Measurements from ENCODE around the gene VPS16.

The VPS16 gene

DNA sequence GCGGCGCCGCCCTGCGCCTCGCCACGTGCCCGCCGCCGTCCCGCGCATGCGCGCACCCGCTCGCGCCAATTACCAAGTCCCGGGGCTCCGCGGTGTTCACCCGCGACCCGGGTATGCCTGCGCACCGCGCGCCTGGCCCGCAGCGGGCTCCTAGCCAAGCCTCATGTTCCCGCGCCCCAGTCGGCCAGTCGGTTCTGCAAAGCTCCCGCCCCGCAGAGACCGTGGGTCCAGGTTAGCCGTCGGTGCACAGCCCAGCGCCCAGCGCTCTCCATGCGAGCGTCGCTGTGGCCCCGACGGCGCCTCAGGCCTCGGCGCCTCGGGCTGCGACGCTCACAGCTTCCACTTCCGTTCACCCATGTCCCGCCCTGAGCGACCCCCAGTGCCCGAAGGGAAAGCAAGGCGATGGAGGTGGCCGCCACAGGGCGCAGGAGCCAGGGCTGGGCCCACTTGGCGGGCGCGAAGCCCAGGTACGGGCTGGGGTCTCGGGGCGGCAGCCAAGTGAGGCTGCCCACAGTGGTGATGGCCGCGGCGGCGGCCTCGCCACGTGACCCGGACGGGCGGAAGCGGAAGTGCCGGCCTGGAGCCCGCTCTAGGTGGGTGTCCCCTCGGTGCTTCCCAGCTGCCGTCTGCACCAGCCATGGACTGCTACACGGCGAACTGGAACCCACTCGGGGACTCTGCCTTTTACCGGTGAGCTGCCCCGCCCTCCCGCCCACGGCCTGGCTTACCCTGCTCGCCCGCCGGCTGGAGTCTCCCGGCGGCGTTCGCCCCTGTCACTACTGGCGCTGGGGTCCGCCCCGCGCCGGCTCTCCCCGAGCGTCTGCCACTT lies at the start of gene VPS16, which contains the start of gene PCED1A:
Gene VPS16 (plus strand): TSS at position 608 of the 829 bp plus-strand sequence. CDS start 30 bp downstream, at position 638.
Gene PCED1A (minus strand): TSS at position 518 of the 829 bp plus-strand sequence. CDS start 743 bp downstream, outside the sequence.
- DNase-seq, result no peak

DNA sequence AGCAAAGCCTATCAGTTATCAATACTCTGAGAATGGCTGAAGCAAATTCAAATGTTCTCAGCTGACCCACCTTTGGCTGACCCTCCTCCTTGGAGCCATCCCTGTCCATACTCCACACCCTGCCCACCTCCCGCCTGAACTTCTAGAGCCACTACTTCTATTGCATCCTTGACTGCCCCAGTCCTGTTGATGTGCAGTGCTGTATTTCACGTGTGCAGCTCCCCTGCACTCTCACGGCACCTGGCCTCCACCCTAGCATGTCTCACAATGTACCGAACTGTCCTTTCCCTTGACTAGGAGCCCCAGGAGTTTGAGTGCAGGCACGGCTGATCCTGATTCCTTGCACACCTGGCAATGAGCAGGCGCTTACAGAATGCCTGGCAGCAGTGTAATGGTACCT lies 47.1 kb upstream of the VPS16 start:
- DNase-seq, result no peak

GRCh38 chr20:2794202-2794748 lies 46.3 kb upstream of the VPS16 start:
- no peak for DNase-seq

DNA sequence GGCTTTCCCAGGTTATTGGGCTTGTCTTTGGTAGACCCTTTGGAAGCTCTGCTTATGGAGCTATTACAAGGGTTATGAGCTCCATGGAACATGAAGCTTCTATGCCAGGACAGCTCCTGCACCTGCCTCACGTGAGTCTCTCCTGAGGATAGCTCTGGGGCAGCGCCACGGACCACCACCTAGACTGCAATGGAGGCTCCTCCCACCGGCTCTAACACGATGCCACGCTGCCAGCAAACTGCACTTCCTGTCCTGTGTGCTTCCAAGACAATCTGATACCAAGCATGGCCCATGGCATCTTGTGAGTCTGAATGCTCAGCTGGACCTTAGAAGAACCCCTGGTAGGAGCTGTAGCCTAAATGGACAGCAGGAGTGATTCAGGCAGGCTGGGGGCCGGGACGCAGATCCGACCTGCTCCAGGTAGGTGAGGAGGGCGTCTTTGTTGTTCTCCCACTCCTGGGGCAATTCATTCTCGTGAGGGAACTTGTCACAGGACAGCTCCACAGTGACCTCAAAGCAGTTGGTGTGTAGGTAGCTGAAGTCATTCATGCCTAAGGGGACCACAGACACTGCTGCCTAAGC lies 45.6 kb upstream of the VPS16 start:
- no peak for DNase-seq

DNA sequence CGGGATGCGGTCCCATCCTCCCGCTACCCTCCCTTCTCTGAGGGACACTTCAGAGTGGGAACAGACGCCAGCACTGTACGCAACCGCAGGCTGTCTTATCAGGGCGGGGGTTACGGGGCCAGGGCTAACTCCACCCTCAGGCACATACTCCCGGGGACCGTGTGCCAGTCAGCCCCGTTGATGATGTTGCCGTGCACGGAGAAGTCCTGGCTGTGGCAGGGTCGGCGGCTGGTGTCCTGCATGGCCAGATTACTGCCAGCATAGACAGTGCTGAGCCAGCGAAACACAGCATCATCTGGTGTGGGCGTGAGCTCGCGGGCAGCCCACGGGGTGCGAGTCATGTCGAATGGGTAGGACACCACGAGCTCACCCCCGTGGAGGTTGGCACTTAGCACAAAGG lies 45.1 kb upstream of the VPS16 start:
- no peak for DNase-seq

GRCh38 chr20:2796011-2796660 lies 44.4 kb upstream of the VPS16 start:
- DNase-seq, result no peak

- DNase-seq, result no peak
These were observed 43.2 kb upstream of the VPS16 start for GRCh38 chr20:2797136-2797983.

DNA sequence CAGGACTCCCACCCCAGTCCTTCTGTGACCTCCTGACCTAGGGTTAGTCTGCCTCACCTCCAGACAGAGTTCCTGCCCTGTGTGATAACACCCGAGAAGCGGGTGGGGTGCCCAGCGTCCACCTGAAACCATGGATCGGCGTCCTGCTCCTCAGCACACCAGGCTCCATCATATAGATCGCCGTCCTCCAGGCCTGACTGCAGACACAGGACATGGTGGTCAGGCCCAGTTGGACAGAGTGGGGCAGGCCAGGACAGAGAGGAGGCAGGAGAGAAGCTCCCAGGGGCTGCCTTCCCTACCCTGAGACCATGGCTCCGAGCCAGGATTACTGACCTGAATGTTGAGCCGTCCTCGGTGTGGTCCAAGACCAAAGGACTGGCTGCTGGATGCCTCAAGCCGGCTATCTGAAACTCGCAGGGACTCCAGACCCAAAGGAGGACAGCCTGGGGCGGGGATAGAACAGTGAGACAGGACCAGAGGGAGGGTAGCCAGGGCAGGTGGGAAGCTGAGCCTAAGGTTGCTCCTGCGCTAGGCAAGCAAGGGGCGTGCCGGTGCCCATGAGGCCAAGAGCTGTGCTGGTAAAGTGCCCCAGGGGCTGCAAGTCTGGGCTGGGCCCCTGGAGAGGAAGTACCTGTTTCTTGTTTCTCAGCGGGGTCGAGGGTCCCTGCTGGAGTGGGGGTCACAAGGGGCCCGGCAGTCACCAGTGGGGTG lies 42.3 kb upstream of the VPS16 start:
- DNase-seq, result no peak

DNA sequence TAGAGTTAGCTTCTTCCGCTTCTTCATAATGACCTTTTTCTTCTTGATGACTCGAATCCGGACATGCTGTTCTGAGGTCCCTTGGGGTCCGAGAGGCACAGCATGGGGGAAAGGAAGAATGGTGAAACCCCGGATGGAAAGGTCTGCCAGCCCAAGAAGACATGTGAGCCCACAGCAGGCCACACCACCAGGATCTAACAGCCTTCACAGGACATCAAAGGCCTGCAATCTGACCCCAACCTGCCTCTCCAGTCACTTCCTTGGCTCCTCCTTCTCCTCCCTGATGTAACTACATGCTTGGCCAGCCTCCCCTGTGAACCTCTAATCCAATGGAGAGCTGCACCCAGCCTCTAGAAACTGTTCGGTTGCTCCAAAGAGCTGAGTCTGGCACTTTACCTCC lies 41.7 kb upstream of the VPS16 start:
- no peak for DNase-seq

DNA sequence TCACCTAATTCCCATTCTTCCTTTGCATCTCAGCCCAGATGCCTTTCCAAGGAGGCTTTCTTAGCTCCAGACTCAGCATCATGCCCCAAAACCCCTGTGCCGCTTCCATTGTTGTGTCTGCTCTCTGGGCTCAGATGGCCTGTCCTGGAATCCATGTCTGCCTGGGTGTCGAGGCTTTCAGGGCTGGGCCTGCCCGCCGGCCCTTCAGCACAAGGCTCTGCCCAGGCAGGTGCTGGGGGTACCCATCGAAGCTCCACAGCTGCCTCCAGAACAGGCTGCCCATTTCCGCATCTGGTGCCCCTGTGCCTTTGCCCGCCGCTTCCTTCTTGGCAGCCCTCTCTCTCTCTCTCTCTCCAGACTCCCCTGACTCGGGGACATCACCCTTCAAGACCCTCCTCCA lies 41.3 kb upstream of the VPS16 start:
- no peak for DNase-seq

- no peak for DNase-seq
These were observed 40.6 kb upstream of the VPS16 start for GRCh38 chr20:2799688-2800520.

GRCh38 chr20:2800521-2801285 lies 39.8 kb upstream of the VPS16 start, which contains the start of gene CPXM1:
CPXM1 (minus strand) TSS chr20:2800627; CDS start chr20:2800572, 55 bp downstream.
- DNase-seq, result no peak

DNA sequence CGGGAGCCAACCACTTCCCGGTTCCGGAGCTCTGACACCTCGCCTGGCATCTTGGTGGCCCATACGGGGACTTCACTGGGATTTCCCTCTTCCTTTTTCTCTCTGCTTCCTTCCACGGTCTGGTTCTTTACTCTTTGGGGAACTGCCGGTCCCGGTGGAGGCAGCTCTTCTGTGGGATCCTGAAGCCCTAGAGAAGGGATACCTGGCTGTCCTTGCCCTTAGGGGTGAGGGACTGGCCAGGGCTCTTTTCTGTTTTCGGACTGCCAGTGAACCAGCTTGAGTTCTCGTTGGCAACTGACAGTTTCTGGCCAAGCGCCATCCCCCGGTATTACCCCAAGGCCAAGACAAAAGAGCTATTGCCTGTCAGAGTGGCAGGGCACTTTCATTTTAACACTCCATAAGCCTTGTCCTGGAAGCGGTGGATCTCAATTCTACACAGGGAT lies 39.2 kb upstream of the VPS16 start:
- no peak for DNase-seq

DNA sequence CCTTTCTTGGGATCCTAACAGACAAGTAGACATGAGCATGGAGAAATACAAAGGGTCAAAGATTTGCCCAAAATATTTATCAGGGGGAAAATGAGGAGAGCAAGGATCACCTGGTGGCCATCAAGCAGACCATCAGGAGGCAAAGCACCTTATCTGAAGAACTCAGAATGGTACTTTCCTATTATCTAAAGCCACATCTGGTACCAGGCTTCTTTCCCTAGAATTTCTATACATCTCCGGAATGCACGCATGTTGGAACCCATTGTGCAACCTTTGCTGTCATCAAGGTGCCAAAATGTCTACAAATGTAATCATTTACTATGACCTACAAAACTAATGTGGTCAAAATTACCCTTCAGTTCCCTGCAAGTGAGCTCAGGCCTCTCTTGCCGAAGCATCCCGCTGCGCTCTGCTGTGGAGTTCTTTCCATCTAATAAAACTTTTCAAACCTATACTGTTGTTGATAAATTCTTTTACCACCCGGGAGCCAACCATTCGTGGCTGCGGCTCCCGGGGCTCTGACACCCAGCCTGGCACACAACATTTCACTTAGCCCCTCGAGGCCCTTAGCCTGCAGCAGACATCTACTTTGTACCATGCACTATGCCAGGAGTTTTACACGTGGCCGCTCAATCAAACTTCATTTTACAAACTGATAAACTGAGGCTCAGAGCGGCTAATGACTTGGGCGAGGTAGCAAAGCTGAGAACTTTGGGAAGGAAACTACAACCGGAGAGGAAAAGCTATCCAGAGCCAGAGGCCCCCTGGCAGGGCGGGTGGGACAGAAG lies 36.3 kb upstream of the VPS16 start:
- DNase-seq, result no peak

GRCh38 chr20:2804852-2805688 lies 35.5 kb upstream of the VPS16 start:
- DNase-seq, result no peak

DNA sequence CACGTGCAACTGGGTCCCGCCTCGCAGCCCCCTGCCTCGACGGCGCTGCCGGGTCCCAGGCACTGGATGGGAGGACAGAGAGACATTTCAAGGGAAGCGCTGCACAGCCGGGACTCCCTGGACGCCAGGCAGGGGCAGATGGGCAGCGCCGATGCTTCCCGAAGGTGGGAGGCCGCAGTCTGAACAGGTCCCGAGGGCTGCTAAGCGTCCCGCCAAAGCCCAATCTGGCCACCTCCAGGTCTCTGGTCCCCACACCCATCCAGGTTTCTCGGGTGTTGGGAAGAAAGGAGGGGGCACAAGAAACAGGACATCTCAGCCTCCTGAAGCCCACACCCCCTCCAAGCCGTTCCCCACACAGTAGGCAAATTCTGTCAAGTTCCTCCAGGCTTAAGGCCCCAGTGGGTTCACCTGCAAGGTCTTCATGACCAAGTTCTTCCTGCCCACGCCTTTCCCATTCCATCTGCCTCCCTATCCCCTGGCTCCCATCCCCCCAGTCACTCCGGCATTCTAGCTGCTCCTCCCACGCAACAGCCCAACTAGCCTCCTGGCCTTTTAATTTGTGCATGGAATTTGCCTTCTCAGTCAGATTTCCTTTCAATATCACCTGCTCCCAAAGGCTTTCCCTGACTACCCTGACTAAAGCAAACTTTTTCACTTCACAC lies 34.7 kb upstream of the VPS16 start:
- no peak for DNase-seq

GRCh38 chr20:2806351-2806701 lies 34.2 kb upstream of the VPS16 start:
- no peak for DNase-seq

GRCh38 chr20:2807019-2807418 lies 33.5 kb upstream of the VPS16 start:
- DNase-seq, result no peak
